Stimulated activated naive CD8-positive, alpha-beta T cell treated with anti-CD3 and anti-CD28 coated beads, Interleukin-15, Interleukin-2, amounts not matched to agents 100 ng/mL and 50 ng/mL, for 24 hours (primary cell): ENCODE results near the gene RAD21L1.
"Not testable (repeated sequence)": the region's sequence is repeated elsewhere in the genome, so short reads cannot be mapped to it uniquely, and the experiment has no call there.

Experiments used
- H3K27ac Mint-ChIP-seq: one replicate; pipeline ENCODE4 v1.8.0; 2021; ENCODE audit warnings: mild to moderate bottlenecking, mixed read lengths
- H3K27me3 Mint-ChIP-seq: one replicate; pipeline ENCODE4 v1.8.0; 2021; ENCODE audit warnings: mixed read lengths
- H3K36me3 Mint-ChIP-seq: one replicate; pipeline ENCODE4 v1.8.0; 2021; ENCODE audit warnings: low read depth, mixed read lengths
- H3K4me1 Mint-ChIP-seq: one replicate; pipeline ENCODE4 v1.8.0; 2021; ENCODE audit warnings: low read depth, mixed read lengths
- H3K4me3 Mint-ChIP-seq: one replicate; pipeline ENCODE4 v1.8.0; 2021; ENCODE audit warnings: mild to moderate bottlenecking, mixed read lengths
- H3K9me3 Mint-ChIP-seq: one replicate; pipeline ENCODE4 v1.8.0; 2021; ENCODE audit warnings: mixed read lengths

The RAD21L1 gene

DNA sequence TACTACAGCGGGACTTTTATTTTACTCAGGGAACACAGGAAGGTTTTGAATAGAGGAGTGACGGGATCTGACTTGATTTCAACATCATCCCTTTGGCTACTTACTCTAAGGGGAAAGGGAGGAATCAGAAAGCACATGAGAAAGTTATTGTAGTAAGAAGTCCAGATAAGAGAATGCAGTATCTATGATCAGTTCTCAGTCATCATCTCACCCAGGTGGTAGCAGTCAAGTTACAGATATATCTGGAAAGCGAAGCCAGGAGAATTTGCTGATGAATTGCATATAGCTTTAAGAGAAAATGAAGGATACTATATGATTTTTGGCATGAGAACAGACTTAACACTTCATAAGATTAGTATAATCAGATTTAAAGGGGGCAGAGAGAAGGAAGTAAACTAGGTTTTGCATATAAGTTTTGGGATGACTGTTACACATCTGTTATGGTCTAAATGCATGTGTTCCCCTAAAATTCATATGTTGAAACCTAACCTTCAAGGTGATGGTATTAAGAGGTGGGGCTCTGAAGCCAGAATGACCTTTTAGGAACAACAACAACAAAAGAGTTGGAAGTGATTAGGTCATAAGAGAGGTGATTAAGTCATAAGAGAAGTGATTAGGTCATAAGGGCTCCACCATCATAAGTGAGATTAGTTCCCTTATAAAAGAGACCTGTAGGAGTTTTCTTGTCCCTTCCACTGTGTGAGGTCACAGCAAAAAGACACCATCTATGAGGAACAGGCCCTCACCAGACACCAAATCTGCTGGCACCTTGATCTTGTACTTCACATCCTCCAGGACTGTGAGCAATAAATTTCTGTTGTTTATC lies 6.7 kb downstream of the RAD21L1 start:
- peaks cover 33% of the 10 kb centered on the region for H3K27me3 Mint-ChIP-seq
- H3K36me3 Mint-ChIP-seq: no peaks in the 10 kb centered on the region

DNA sequence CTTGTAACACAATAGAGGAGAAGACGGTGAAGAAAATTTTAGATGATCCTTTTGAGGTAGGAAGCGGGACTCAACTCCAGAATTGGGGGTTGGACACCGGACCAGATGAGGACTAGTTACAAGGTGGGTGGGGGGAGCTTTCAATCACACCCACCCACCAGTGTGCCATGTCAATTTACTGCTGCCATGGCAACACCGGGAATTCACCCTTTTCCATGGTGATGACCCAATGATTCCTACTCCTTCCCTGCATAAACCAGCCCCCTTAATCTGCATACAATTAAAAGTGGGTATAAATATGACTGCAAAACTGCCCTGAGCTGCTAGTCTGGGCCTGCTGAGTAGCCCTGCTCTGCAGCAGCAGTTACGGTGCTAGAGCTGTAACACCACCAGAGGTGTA lies 14.7 kb downstream of the RAD21L1 start:
- Mint-ChIP-seq H3K27me3 (peaks cover 13% of the 10 kb centered on the region), H3K9me3 (no peaks in the 10 kb centered on the region), H3K27ac (no peak overlapping the region), H3K36me3 (no peaks in the 10 kb centered on the region), H3K4me3 (no peak overlapping the region), H3K4me1 (no peaks in the 10 kb centered on the region)

More for the DNA sequence above, 6.7 kb downstream of the RAD21L1 start:
- Mint-ChIP-seq H3K27ac (no peak overlapping the region), H3K4me3 (no peak overlapping the region), H3K9me3 (no peaks in the 10 kb centered on the region), H3K4me1 (no peaks in the 10 kb centered on the region)

- Mint-ChIP-seq H3K4me1 (no peaks in the 10 kb centered on the region), H3K36me3 (no peaks in the 10 kb centered on the region), H3K27me3 (peaks cover 7% of the 10 kb centered on the region), H3K4me3 (no peak overlapping the region), H3K27ac (no peak overlapping the region), H3K9me3 (no peaks in the 10 kb centered on the region)
These were observed 15.6 kb downstream of the RAD21L1 start for GRCh38 chr20:1241456-1241855.

DNA sequence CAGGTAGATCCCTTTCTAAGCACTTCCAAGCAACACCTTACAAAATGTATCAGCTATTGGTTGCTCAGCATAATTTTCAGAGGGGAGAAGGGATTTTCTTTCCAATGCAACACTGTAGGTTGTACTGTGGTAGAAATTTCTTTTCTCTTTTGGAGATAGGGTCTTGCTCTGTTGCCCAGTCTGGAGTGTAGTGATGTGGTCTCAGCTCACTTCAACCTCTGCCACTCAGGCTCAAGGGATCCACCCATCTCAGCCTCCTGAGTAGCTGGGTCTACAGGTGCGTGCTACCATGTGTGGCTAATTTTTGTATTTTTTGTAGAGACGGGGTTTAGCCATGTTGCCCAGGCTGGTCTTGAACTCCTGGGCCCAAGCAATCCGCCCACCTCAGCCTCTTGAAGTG lies 16.3 kb downstream of the RAD21L1 start:
- H3K4me1 Mint-ChIP-seq: no peaks in the 10 kb centered on the region
- H3K4me3 Mint-ChIP-seq: no peak overlapping the region
- H3K27ac Mint-ChIP-seq: no peak overlapping the region
- H3K36me3 Mint-ChIP-seq: no peaks in the 10 kb centered on the region
- peaks cover 7% of the 10 kb centered on the region for H3K27me3 Mint-ChIP-seq
- no peaks in the 10 kb centered on the region for H3K9me3 Mint-ChIP-seq

DNA sequence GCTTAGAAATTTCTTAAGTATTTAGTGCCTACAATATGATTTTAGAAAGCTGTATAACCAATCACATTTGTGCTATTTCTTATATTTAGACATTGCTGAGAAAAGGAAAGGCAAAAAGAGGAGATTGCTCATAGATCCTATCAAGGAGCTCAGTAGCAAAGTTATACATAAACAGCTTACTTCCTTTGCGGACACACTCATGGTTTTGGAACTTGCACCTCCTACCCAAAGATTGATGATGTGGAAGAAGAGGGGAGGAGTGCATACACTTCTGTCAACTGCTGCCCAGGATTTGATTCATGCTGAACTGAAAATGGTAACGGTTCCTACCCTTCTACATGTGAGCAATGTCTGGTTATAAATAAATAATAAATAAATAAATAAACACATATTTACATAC lies 16.7 kb downstream of the RAD21L1 start:
- Mint-ChIP-seq H3K9me3 (no peaks in the 10 kb centered on the region), H3K36me3 (no peaks in the 10 kb centered on the region), H3K27me3 (peaks cover 4% of the 10 kb centered on the region)

DNA sequence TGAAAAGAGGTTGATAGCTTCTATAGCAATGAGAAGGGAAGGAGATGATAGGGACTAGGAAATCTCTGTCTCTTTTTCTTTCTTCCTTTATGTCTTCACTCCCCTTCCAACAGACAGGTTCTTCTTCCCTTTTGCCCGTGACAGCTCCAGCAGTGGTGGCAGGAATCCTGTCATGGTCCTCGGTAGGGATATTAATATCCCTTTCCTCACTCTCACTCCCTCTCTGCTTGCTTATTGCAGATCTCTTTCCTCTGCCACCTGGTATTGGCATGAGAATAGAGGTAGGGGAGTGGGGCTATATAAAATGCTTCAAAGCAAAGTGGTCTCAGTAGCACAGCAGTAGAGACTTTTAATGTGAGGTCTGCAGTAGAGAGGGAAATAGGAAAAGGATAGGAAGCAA lies 19.7 kb downstream of the RAD21L1 start:
- H3K4me3 Mint-ChIP-seq: no peak overlapping the region
- H3K27me3 Mint-ChIP-seq: peaks cover 3% of the 10 kb centered on the region
- no peaks in the 10 kb centered on the region for H3K4me1 Mint-ChIP-seq
- H3K27ac Mint-ChIP-seq: no peak overlapping the region
- no peaks in the 10 kb centered on the region for H3K9me3 Mint-ChIP-seq
- no peaks in the 10 kb centered on the region for H3K36me3 Mint-ChIP-seq

More for the DNA sequence above, 16.7 kb downstream of the RAD21L1 start:
- no peaks in the 10 kb centered on the region for H3K4me1 Mint-ChIP-seq
- H3K4me3 Mint-ChIP-seq: no peak overlapping the region
- no peak overlapping the region for H3K27ac Mint-ChIP-seq

GRCh38 chr20:1247689-1248088 lies 21.8 kb downstream of the RAD21L1 start:
- H3K9me3 Mint-ChIP-seq: peaks cover 4% of the 10 kb centered on the region
- no peak overlapping the region for H3K27ac Mint-ChIP-seq
- H3K27me3 Mint-ChIP-seq: peaks cover 7% of the 10 kb centered on the region
- H3K36me3 Mint-ChIP-seq: no peaks in the 10 kb centered on the region
- peaks cover 7% of the 10 kb centered on the region for H3K4me1 Mint-ChIP-seq
- no peak overlapping the region for H3K4me3 Mint-ChIP-seq

DNA sequence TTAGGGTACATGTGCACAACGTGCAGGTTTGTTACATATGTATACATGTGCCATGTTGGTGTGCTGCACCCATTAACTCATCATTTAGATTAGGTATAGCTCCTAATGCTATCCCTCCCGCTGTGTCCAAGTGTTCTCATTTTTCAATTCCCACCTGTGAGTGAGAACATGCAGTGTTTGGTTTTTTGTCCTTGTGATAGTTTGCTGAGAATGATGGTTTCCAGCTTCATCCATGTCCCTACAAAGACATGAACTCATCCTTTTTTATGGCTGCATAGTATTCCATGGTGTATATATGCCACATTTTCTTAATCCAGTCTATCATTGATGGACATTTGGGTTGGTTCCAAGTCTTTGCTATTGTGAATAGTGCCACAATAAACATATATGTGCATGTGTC lies 24.4 kb downstream of the RAD21L1 start:
- peaks cover 15% of the 10 kb centered on the region for H3K27me3 Mint-ChIP-seq
- H3K36me3 Mint-ChIP-seq, H3K9me3 Mint-ChIP-seq, H3K4me1 Mint-ChIP-seq, H3K27ac Mint-ChIP-seq, H3K4me3 Mint-ChIP-seq: not testable (repeated sequence)

DNA sequence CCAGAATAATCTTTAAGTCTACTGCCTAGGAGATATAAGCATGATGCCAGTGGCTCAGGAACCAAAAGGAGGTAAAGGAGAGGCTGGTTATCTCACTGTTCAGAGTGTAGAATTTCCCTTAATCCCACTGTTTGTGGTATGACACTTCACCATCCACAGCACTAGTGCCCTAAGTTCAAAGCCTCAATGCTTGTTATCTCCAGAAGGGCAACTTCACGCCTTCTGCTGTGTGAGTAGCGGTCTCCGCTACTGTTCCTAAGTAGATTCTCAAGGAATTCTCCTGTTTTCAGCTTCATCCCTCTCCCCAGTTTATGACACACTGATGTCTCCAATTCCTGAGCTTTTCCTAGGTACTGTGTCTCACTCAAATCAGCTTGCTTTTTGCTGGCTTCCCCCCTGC lies 26.6 kb downstream of the RAD21L1 start:
- Mint-ChIP-seq H3K4me3 (no peak overlapping the region), H3K9me3 (peaks cover 4% of the 10 kb centered on the region), H3K27ac (no peak overlapping the region), H3K27me3 (peaks cover 25% of the 10 kb centered on the region), H3K36me3 (no peaks in the 10 kb centered on the region), H3K4me1 (peaks cover 7% of the 10 kb centered on the region)

DNA sequence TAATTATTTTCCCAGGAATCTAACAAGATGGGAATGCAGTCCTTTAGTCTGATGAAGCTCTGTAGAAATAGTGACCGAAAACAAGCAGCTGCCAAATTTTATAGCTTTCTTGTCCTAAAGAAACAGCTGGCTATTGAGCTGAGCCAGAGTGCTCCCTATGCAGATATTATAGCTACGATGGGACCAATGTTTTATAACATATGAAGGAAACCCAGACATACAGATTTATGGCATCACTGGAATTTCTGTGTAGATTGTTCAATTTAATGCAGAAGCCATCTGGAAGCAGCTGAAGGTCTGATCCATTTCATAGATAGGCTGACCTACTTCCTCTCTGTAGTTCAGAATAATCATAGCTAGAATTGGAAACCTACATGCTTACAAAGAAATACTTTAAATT lies 28.4 kb downstream of the RAD21L1 start:
- Mint-ChIP-seq H3K9me3 (peaks cover 4% of the 10 kb centered on the region), H3K4me1 (peaks cover 7% of the 10 kb centered on the region), H3K4me3 (no peak overlapping the region), H3K27ac (no peak overlapping the region), H3K27me3 (peaks cover 26% of the 10 kb centered on the region), H3K36me3 (no peaks in the 10 kb centered on the region)

- no peak overlapping the region for H3K27ac Mint-ChIP-seq
- peaks cover 26% of the 10 kb centered on the region for H3K27me3 Mint-ChIP-seq
- H3K9me3 Mint-ChIP-seq: peaks cover 4% of the 10 kb centered on the region
- no peaks in the 10 kb centered on the region for H3K36me3 Mint-ChIP-seq
- no peak overlapping the region for H3K4me3 Mint-ChIP-seq
- H3K4me1 Mint-ChIP-seq: peaks cover 7% of the 10 kb centered on the region
These were observed 29.8 kb downstream of the RAD21L1 start for GRCh38 chr20:1255675-1256074.

DNA sequence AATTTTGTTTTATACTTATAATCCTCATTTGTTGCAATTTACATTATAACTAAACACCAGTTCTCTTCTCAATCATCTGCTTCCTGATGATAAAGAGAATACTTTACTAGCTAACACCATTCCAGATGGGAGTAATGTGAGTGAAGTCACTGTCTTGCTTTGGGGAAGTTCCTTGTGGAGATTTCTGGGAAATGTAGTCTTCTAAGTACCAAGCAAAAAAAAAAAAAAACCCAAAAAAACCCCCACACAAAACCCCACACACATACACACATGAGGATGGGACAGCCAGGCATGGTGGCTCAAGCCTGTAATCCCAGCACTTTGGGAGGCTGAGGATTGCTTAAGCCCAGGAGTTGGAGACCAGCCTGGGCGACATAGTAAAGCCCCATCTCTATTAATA lies 38.0 kb downstream of the RAD21L1 start:
- H3K4me1 Mint-ChIP-seq: peaks cover 41% of the 10 kb centered on the region
- H3K4me3 Mint-ChIP-seq: no peak overlapping the region
- H3K27ac Mint-ChIP-seq: no peak overlapping the region
- no peaks in the 10 kb centered on the region for H3K9me3 Mint-ChIP-seq
- no peaks in the 10 kb centered on the region for H3K36me3 Mint-ChIP-seq
- H3K27me3 Mint-ChIP-seq: no peaks in the 10 kb centered on the region

- Mint-ChIP-seq H3K27ac (peak overlapping the region; percentile 56), H3K36me3 (no peaks in the 10 kb centered on the region), H3K4me3 (peak overlapping the region; percentile 84), H3K27me3 (no peaks in the 10 kb centered on the region), H3K9me3 (no peaks in the 10 kb centered on the region), H3K4me1 (peaks cover 41% of the 10 kb centered on the region)
These were observed 38.9 kb downstream of the RAD21L1 start for GRCh38 chr20:1264727-1265126.

DNA sequence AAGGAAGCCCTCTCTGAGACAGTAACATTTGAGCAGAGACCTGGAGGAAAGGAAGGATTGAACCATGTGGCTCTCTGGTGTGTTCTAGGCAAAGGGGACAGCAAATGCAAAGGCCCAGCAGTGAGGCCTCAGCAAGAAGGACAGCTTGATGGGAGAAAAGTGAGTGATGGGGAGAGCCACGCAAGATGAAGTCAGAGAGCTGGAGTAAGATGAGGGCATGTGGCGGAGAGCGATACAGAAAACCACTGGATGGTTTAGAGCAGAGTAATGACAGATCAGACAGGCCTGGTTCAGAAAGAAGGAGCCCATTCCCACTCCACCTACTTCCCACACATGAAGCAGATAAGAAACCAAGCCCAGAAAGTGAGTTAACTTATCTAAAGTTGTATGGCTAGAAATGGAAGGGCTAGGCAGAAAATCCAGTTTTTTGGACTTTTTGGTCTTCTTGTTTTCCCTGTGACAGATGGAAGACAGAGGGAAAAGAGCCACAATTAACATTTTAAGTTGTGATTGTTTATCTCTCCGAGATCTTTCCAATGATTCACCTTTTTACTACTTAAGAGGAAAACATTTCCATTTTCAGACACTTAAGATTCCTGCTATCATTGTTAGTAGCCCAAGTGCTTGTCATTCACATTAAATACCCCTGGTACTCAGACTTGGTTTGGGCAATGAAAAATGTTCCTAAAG lies 39.5 kb downstream of the RAD21L1 start:
- Mint-ChIP-seq H3K27ac (peak overlapping the region; percentile 89), H3K9me3 (no peaks in the 10 kb centered on the region), H3K36me3 (no peaks in the 10 kb centered on the region), H3K4me3 (peak overlapping the region; percentile 84), H3K27me3 (no peaks in the 10 kb centered on the region), H3K4me1 (peaks cover 41% of the 10 kb centered on the region)

- Mint-ChIP-seq H3K27ac (peak overlapping the region; percentile 89), H3K27me3 (no peaks in the 10 kb centered on the region), H3K36me3 (no peaks in the 10 kb centered on the region), H3K4me3 (peak overlapping the region; percentile 84), H3K4me1 (peaks cover 41% of the 10 kb centered on the region), H3K9me3 (no peaks in the 10 kb centered on the region)
These were observed 40.0 kb downstream of the RAD21L1 start for GRCh38 chr20:1265916-1266166.
